Lower leg skin (tissue), 4 donors: ENCODE measurements around the gene UBAP1. TPM values are rescaled to one million over a fixed set of nuclear protein-coding genes. Genes with fewer than 3 reads are reported as not detected.

ENCODE experiments used
- DNase-seq, 2 donors: peaks; one replicate each; pipeline ENCODE4 v3.0.0-alpha.2; 2019; ENCODE audit warnings: low spot score in 2 of 2
- H3K4me3 ChIP-seq: fragments of 200-600 bp; sonication (generic); 2 replicates; pipeline ENCODE4 v1.5.1; 2017; ENCODE audit warnings: mild to moderate bottlenecking, low read depth; ENCODE audit not compliant: poor library complexity, severe bottlenecking
- CTCF ChIP-seq, 3 donors: fragments of 450-650 bp; IDR thresholded peaks; one replicate each; pipeline ENCODE4 v1.5.1; 2016; ENCODE audit warnings: antibody characterized with exemption in 3 of 3, mild to moderate bottlenecking in 3 of 3, moderate library complexity in 2 of 3
- POLR2A ChIP-seq, 2 donors: fragments of 450-650 bp; IDR thresholded peaks; one replicate each; pipeline ENCODE4 v1.6.1; 2016 to 2017; ENCODE audit warnings: antibody characterized with exemption in 2 of 2, mild to moderate bottlenecking in 1 of 2, moderate library complexity in 1 of 2
- WGBS, 2 donors: methylation state at CpG; one replicate each; pipeline ENCODE4 v1.1.5; 2018; 5-methylcytosine and 5-hydroxymethylcytosine counted together
- intact Hi-C: fragments of 100-400 bp; cut with DNase I; formaldehyde crosslinking; loops from one replicate; pipeline ENCODE4 v1.15.0; 2023; ENCODE audit warnings: low total_unique reads
- total RNA-seq, 4 donors: library from RNA; depleted of rRNA; stranded (reverse); fragments of >200 nt; gene quantifications; one replicate each; pipeline ENCODE4 v1.1.0, GENCODE V29; 2016

UBAP1 gene
- total RNA-seq, 4 donors from 2014 or later = 40.0 to 63.7 (median 53.2) TPM

DNA sequence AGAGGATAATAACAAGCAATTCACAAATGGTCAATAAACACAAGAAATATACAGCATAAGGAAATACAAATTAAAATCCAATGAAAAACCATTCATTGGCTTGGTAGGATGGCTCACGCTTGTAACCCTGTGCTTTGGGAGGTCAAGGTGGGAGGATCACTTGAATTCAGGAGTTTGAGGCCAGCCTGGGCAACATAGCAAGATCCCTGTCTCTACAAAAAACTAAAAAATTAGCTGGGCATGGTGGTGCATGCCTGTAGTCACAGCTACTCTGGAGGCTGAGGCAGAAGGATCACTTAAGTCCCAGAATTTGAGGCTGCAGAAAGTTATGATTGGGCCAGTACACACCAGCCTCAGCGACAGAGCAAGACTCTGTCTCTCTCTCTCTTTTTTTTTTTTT is 20.9 kb upstream of the UBAP1 start:
- 94 to 95% methylated on average over 2 of the region's 2 CpGs for WGBS, 2 donors
- intact Hi-C loops = no loop called here
- no peak overlapping the region for H3K4me3 ChIP-seq
- TF ChIP-seq CTCF (IDR thresholded peaks at IDR 0.05) (no peak), POLR2A (IDR thresholded peaks at IDR 0.05) (no peak)
- DNase-seq = no peak

GRCh38 chr9:34158362-34158869 is 20.4 kb upstream of the UBAP1 start:
- 59 to 71% methylated on average over 6 of the region's 6 CpGs for WGBS, 2 donors
- TF ChIP-seq POLR2A (IDR thresholded peaks at IDR 0.05) (no peak), CTCF (IDR thresholded peaks at IDR 0.05) (no peak)
- no peak for DNase-seq
- intact Hi-C loops = no loop called here
- H3K4me3 ChIP-seq = no peak overlapping the region

GRCh38 chr9:34163434-34163833 is 15.4 kb upstream of the UBAP1 start:
- no peak for TF ChIP-seq CTCF (IDR thresholded peaks at IDR 0.05)
- no peak for TF ChIP-seq POLR2A (IDR thresholded peaks at IDR 0.05)
- intact Hi-C loops = no loop called here
- no peak overlapping the region for H3K4me3 ChIP-seq
- WGBS, 2 donors = 72% methylated on average over 3 of the region's 3 CpGs
- DNase-seq = peak in 1 of 2 donors; percentile 43

GRCh38 chr9:34169125-34169524 is 9.7 kb upstream of the UBAP1 start:
- WGBS, 2 donors = 94 to 96% methylated on average over 6 of the region's 6 CpGs
- intact Hi-C loops = no loop called here
- no peak for DNase-seq
- no peak overlapping the region for H3K4me3 ChIP-seq
- TF ChIP-seq POLR2A (IDR thresholded peaks at IDR 0.05) = no peak
- TF ChIP-seq CTCF (IDR thresholded peaks at IDR 0.05) = no peak

GRCh38 chr9:34170237-34170991 is 8.4 kb upstream of the UBAP1 start:
- intact Hi-C loops = no loop called here
- no peak overlapping the region for H3K4me3 ChIP-seq
- no peak for TF ChIP-seq CTCF (IDR thresholded peaks at IDR 0.05)
- TF ChIP-seq POLR2A (IDR thresholded peaks at IDR 0.05) = no peak
- 28 to 29% methylated on average over 1 of the region's 1 CpG for WGBS, 2 donors
- peak in 1 of 2 donors; percentile 60 for DNase-seq
